Body of pancreas (tissue), 4 donors: ENCODE results near the gene OTUB2. TPM values are rescaled to one million over a fixed set of nuclear protein-coding genes. Genes with fewer than 3 reads are reported as not detected.

ENCODE experiments used
- ATAC-seq: fragments of 150-250 bp; one replicate; pipeline ENCODE4 v1.9.1; 2016
- DNase-seq, 4 donors: peaks; one replicate each; pipeline ENCODE4 v3.0.0-alpha.2; 2019
- H3K27ac ChIP-seq, 4 donors: fragments of 200-600 bp; sonication (generic); 1 replicate in 3 of 4; 2 replicates in 1 of 4; pipeline versions ENCODE4 v1.5.1 to v1.6.1; 2016 to 2019; ENCODE audit warnings: mild to moderate bottlenecking in 1 of 4, mixed read lengths in 1 of 4, moderate library complexity in 1 of 4
- H3K27me3 ChIP-seq, 2 donors: fragments of 200-600 bp; sonication (generic); one replicate each; pipeline ENCODE4 v1.6.0; 2016; ENCODE audit warnings: mild to moderate bottlenecking in 1 of 2
- H3K36me3 ChIP-seq, 2 donors: fragments of 200-600 bp; sonication (generic); replicated peaks in 1 of 2; 2 replicates each; pipeline ENCODE4 v1.5.1; 2016; ENCODE audit warnings: low read depth in 2 of 2; ENCODE audit not compliant: insufficient read depth in 1 of 2
- H3K4me1 ChIP-seq: fragments of 200-600 bp; sonication (generic); one replicate; pipeline ENCODE4 v1.6.0; 2016
- H3K4me3 ChIP-seq, 2 donors: fragments of 200-600 bp; sonication (generic); 1 replicate in 1 of 2; 2 replicates in 1 of 2; pipeline ENCODE4 v1.5.1; 2016 to 2019
- H3K9me3 ChIP-seq, 3 donors: fragments of 200-600 bp; sonication (generic); 1 replicate in 2 of 3; 2 replicates in 1 of 3; pipeline ENCODE4 v1.5.1; 2016
- POLR2A ChIP-seq, 3 donors: fragments of 450-650 bp; IDR thresholded peaks; one replicate each; pipeline ENCODE4 v1.6.1; 2016; ENCODE audit warnings: antibody characterized with exemption in 3 of 3, mild to moderate bottlenecking in 2 of 3
- WGBS, 2 donors: methylation state at CpG; one replicate each; pipeline ENCODE4 v1.1.5; 2017; 5-methylcytosine and 5-hydroxymethylcytosine counted together
- intact Hi-C: fragments of 100-400 bp; cut with DNase I; formaldehyde crosslinking; loops from one replicate; pipeline ENCODE4 v1.15.1; 2023
- total RNA-seq, 2 donors: library from RNA; depleted of rRNA; stranded (reverse); fragments of >200 nt; gene quantifications; one replicate each; pipeline ENCODE4 v1.1.0, GENCODE V29; 2016
- TF ChIP-seq, protein P1 (sequence below), 7 experiments: fragments of 450-650 bp in 4 of 7; fragments of 200-600 bp in 3 of 7; sonication (generic) in 3 of 7; IDR thresholded peaks; one replicate each; pipeline ENCODE4 v1.5.1; 2016 to 2019; ENCODE audit warnings: antibody characterized with exemption in 7 of 7

Gene OTUB2
- total RNA-seq, 2 donors from 2014 or later, result 0.33 to 1.8 TPM

DNA sequence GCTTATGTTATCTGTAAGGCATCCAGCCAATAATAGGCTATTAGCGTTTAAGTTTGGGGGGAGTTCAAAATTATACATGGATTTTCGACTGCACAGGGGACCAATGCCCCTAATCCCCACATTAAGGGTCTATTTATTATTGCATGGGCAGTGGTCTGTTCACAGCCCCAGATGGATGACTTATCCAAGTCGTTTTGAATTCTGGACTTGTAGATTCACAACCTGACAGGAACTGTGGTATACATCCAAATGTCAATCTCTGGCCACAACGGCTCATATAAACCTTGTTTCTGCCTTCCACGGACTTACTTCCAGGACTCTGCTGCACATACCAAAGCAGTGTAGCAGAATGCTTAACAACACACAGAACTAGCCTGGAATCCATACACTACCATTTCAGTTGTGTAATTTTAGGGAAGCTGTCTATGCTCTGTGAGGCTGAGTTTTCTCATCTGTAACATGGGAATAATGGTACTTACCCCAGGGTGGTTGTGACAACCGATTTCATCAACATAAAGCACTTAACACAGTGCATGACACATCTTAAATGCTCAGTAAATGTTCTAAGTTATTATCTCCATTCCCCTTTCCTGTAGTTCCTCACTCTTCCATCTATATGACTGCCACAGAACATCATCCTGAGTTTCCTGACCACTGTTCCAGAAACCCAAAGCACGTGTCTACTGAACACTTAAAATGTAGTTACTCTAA lies 51.1 kb downstream of the OTUB2 start:
- Histone ChIP-seq H3K9me3 (no peaks in the 10 kb centered on the region), H3K27ac (no peak overlapping the region), H3K4me3 (no peak overlapping the region), H3K4me1 (peaks cover 54% of the 10 kb centered on the region), H3K36me3 (no peaks in the 10 kb centered on the region), H3K27me3 (no peaks in the 10 kb centered on the region)
- TF ChIP-seq, protein P1, sequence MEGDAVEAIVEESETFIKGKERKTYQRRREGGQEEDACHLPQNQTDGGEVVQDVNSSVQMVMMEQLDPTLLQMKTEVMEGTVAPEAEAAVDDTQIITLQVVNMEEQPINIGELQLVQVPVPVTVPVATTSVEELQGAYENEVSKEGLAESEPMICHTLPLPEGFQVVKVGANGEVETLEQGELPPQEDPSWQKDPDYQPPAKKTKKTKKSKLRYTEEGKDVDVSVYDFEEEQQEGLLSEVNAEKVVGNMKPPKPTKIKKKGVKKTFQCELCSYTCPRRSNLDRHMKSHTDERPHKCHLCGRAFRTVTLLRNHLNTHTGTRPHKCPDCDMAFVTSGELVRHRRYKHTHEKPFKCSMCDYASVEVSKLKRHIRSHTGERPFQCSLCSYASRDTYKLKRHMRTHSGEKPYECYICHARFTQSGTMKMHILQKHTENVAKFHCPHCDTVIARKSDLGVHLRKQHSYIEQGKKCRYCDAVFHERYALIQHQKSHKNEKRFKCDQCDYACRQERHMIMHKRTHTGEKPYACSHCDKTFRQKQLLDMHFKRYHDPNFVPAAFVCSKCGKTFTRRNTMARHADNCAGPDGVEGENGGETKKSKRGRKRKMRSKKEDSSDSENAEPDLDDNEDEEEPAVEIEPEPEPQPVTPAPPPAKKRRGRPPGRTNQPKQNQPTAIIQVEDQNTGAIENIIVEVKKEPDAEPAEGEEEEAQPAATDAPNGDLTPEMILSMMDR (IDR thresholded peaks at IDR 0.05), result no peak
- no peak for TF ChIP-seq POLR2A (IDR thresholded peaks at IDR 0.05)
- ATAC-seq (no peak), DNase-seq (no peak)
- intact Hi-C loops, result no loop called here
- WGBS, 2 donors, result 33 to 44% methylated on average over 7 of the region's 7 CpGs

DNA sequence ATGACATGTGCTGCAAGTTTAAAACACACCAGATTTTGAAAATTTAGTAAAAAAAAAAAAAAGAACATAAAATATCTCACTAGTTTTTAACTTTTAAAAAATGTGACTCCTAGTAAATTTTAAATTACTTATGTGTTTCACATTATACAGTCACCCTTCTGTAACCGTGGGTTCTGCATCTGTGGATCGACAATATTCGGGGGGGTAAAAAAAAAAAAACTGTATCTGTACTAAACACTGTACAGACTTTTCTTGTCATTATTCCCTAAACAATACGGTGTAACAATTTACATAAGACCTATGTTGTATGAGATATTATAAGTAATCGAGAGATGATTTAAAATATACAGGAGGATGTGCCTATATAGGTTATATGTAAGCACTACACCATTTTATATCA lies 51.7 kb downstream of the OTUB2 start:
- DNase-seq, result no peak
- Histone ChIP-seq H3K36me3 (no peaks in the 10 kb centered on the region), H3K27me3 (no peaks in the 10 kb centered on the region), H3K27ac (no peak overlapping the region), H3K4me3 (no peak overlapping the region), H3K9me3 (no peaks in the 10 kb centered on the region), H3K4me1 (peaks cover 54% of the 10 kb centered on the region)
- 67 to 71% methylated on average over 5 of the region's 5 CpGs for WGBS, 2 donors
- no peak for TF ChIP-seq POLR2A (IDR thresholded peaks at IDR 0.05)
- TF ChIP-seq, protein P1 (IDR thresholded peaks at IDR 0.05), result no peak
- intact Hi-C loops, result no loop called here
- no peak for ATAC-seq

DNA sequence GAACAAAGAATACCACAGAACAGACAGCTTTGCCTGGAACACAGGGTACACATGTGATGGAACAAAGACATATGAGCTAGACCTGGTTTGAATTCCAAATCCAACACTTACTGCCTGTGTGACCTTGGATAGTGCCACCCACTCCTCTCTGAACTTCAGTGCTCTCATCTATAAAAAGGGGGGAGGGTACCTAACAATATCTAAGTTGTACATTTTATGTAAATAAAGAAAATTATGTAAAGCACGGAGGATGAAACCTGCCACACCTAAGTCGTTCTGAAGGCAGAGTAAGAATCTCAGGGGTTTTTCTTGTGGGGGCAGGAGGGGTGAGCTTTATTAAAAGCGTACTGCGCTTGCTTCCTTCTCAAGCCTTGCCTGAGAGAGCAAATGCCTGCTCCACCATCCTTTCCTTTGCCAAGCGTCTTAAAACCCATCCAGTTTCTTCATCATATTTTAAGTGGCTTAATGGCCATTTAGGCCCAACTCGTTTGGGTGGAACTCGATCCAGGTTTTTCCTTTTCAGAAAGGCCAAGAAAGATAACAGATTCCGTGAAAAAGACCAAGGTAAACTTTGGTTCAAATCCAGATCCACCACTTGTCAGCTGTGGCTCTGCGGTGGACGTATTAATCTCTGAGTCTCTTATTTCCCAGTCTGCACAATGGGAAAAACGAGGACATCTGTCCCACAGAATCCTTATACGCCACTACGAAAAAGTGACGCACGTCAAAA lies 53.9 kb downstream of the OTUB2 start:
- TF ChIP-seq POLR2A (IDR thresholded peaks at IDR 0.05), result no peak
- TF ChIP-seq, protein P1 (IDR thresholded peaks at IDR 0.05), result no peak
- WGBS, 2 donors, result 3 to 5% methylated on average over 15 of the region's 15 CpGs
- no peaks in the 10 kb centered on the region for H3K27me3 ChIP-seq
- intact Hi-C loops, result no loop called here
- H3K36me3 ChIP-seq, result no peaks in the 10 kb centered on the region
- DNase-seq (peak in 1 of 4 donors; percentile 60), ATAC-seq (no peak)
- peak overlapping the region; percentile 82 to 85 for H3K4me3 ChIP-seq
- H3K4me1 ChIP-seq, result peaks cover 53% of the 10 kb centered on the region
- peak overlapping the region; percentile 48 to 92 (median 84) for H3K27ac ChIP-seq
- no peaks in the 10 kb centered on the region for H3K9me3 ChIP-seq

DNA sequence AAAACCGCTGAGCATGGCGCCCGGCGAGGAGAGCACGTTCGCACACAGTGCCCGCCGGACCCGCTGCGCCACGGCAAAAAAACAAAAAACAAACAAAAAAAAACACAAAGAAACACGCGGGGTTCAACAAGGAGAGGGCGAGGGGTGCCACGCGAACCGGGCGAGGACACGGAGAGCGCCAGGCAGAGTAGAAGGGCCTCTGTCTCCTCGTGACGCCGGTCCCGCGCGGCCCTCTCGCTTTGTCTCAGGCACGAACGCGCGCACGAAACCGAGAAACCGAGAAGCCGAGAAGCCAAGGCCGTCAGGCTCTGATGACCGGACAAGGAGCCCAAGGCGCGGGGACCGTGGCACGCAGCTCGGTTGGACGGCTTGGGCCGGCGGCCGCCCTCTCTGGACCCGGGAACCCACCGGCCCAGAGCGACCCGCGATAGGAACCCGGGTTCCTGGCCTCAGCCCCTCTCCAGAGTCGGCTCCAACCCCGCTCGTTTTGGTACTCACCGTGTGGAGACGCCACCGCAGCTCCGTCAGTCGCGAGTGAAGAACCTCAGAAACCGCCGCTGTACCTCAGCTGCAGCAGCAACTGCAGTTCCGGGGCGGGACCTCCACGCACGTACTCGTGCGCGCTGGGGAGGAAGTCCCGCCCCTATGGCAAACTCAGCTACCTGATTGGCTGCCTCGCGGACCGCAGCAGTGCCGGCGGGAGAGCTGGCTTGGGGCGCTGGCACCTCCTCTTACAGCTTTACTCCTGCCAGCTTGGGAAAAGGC lies 54.7 kb downstream of the OTUB2 start, which contains the start of the genes DDX24 and IFI27L1:
Gene DDX24, minus strand, starts transcription at position 582 of the 765 bp plus-strand sequence. CDS start 1,460 bp downstream, outside the sequence.
Gene IFI27L1, plus strand, starts transcription at position 690 of the 765 bp plus-strand sequence. CDS start 15,628 bp downstream, outside the sequence.
- TF ChIP-seq POLR2A (IDR thresholded peaks at IDR 0.05), result peak; percentile 93 to 98 (median 98)
- TF ChIP-seq, protein P1 (IDR thresholded peaks at IDR 0.05), result no peak
- WGBS, 2 donors, result 0 to 1% methylated on average over 46 to 77 of the region's 77 CpGs
- peak; percentile 98 for DNase-seq

More for the DNA sequence above, 54.7 kb downstream of the OTUB2 start, which contains the start of the genes DDX24 and IFI27L1:
- Histone ChIP-seq H3K9me3 (no peaks in the 10 kb centered on the region), H3K27me3 (no peaks in the 10 kb centered on the region), H3K36me3 (no peaks in the 10 kb centered on the region), H3K4me1 (peaks cover 49% of the 10 kb centered on the region), H3K27ac (peak within 1 kb of the TSS; percentile 73 to 92 (median 84)), H3K4me3 (peak within 1 kb of the TSS; percentile 82 to 85)
- peak; percentile 100 for ATAC-seq
- intact Hi-C loops, result no loop called here
